CD4-positive, alpha-beta T cell treated with Interleukin-17A for 1 hour (primary cell): ENCODE measurements around the gene AHDC1.
A peak's percentile ranks its signal among the peaks of the same experiment; 100 is the strongest.
"Not testable (repeated sequence)": the region's sequence is repeated elsewhere in the genome, so short reads cannot be mapped to it uniquely, and the experiment has no call there.

Source experiments
- DNase-seq: peaks from one replicate; pipeline ENCODE4 v3.0.0-alpha.2; 2020

The AHDC1 gene

GRCh38 chr1:27507960-27508665 is 95.8 kb downstream of the AHDC1 start:
- DNase-seq, result no peak

GRCh38 chr1:27506703-27507102 is 97.2 kb downstream of the AHDC1 start:
- DNase-seq, result no peak

- DNase-seq, result no peak
Observed at GRCh38 chr1:27505420-27505680, 98.6 kb downstream of the AHDC1 start.

- no peak for DNase-seq
Observed at GRCh38 chr1:27504588-27505419, 99.1 kb downstream of the AHDC1 start.

GRCh38 chr1:27503844-27504587 is 99.9 kb downstream of the AHDC1 start:
- no peak for DNase-seq

GRCh38 chr1:27503033-27503432 is 100.9 kb downstream of the AHDC1 start:
- DNase-seq, result no peak

GRCh38 chr1:27501159-27501558 is 102.8 kb downstream of the AHDC1 start:
- not testable (repeated sequence) for DNase-seq

GRCh38 chr1:27499142-27499541 is 104.8 kb downstream of the AHDC1 start:
- no peak for DNase-seq

- DNase-seq, result no peak
Observed at GRCh38 chr1:27496604-27497155, 107.3 kb downstream of the AHDC1 start.

- DNase-seq, result no peak
Observed at GRCh38 chr1:27492796-27493195, 111.1 kb downstream of the AHDC1 start.

GRCh38 chr1:27491748-27492700 is 111.9 kb downstream of the AHDC1 start:
- DNase-seq, result no peak

GRCh38 chr1:27489973-27490741 is 113.8 kb downstream of the AHDC1 start, which contains the start of gene WASF2:
Gene WASF2, minus strand, starts transcription at chr1:27490167. Its CDS starts 61,277 bp downstream, at chr1:27428890.
- DNase-seq, result peak; percentile 98

GRCh38 chr1:27489501-27489972 is 114.4 kb downstream of the AHDC1 start:
- no peak for DNase-seq

- DNase-seq, result peak; percentile 33
Observed at GRCh38 chr1:27487966-27488884, 115.7 kb downstream of the AHDC1 start.

- DNase-seq, result no peak
Observed at GRCh38 chr1:27485363-27485762, 118.6 kb downstream of the AHDC1 start.
